Liver (tissue), 9 donors: ENCODE results near the gene ENAH. TPM values are rescaled to one million over a fixed set of nuclear protein-coding genes. Genes with fewer than 3 reads are reported as not detected.

Experiments used
- DNase-seq: peaks from one replicate; pipeline ENCODE4 v3.0.0-alpha.2; 2017; ENCODE audit warnings: low spot score
- H3K27ac ChIP-seq, 2 donors: one replicate each; pipeline ENCODE4 v1.7.0; 2013; ENCODE audit warnings: inconsistent platforms in 2 of 2, low read length in 2 of 2, control low read depth in 1 of 2, low read depth in 1 of 2, mild to moderate bottlenecking in 1 of 2
- H3K27me3 ChIP-seq, 4 donors: one replicate each; pipeline versions ENCODE4 v1.6.1 to v1.7.0; 2013; ENCODE audit warnings: low read length in 3 of 4, inconsistent platforms in 1 of 4, mild to moderate bottlenecking in 1 of 4, moderate library complexity in 1 of 4; ENCODE audit not compliant: control insufficient read depth in 4 of 4, insufficient read depth in 4 of 4
- H3K36me3 ChIP-seq, 4 donors: one replicate each; pipeline versions ENCODE4 v1.6.1 to v1.7.0; 2013; ENCODE audit warnings: low read length in 3 of 4, mild to moderate bottlenecking in 3 of 4, low read depth in 1 of 4, moderate library complexity in 1 of 4; ENCODE audit not compliant: control insufficient read depth in 4 of 4, insufficient read depth in 3 of 4
- H3K4me1 ChIP-seq, 4 donors: one replicate each; pipeline versions ENCODE4 v1.6.1 to v1.7.0; 2013; ENCODE audit warnings: low read length in 3 of 4, mild to moderate bottlenecking in 3 of 4, moderate library complexity in 1 of 4; ENCODE audit not compliant: control insufficient read depth in 4 of 4, insufficient read depth in 4 of 4
- H3K4me3 ChIP-seq, 3 donors: one replicate each; pipeline versions ENCODE4 v1.6.1 to v1.7.0; 2013; ENCODE audit warnings: low read length in 3 of 3, control low read depth in 1 of 3, low read depth in 1 of 3, mild to moderate bottlenecking in 1 of 3
- H3K9ac ChIP-seq, 2 donors: one replicate each; pipeline ENCODE4 v1.7.0; 2013; ENCODE audit warnings: low read length in 2 of 2, mild to moderate bottlenecking in 2 of 2, moderate library complexity in 2 of 2, control low read depth in 1 of 2, low read depth in 1 of 2
- H3K9me3 ChIP-seq, 4 donors: one replicate each; pipeline versions ENCODE4 v1.6.1 to v1.7.0; 2013; ENCODE audit warnings: low read length in 3 of 4; ENCODE audit not compliant: control insufficient read depth in 4 of 4
- ATF3 ChIP-seq: IDR thresholded peaks from 2 replicates; pipeline ENCODE4 v1.6.1; 2016; ENCODE audit warnings: antibody characterized with exemption
- CTCF ChIP-seq: fragments of 150-350 bp; IDR thresholded peaks from 2 replicates; pipeline ENCODE4 v1.5.1; 2017; ENCODE audit warnings: improper control_type of control experiment, low read depth, low read length; ENCODE audit not compliant: missing input control
- EGR1 ChIP-seq, 2 donors: IDR thresholded peaks; 2 replicates each; pipeline ENCODE4 v1.6.1; 2016 to 2018; ENCODE audit warnings: antibody characterized with exemption in 2 of 2, low read depth in 2 of 2
- FOXA1 ChIP-seq: IDR thresholded peaks from 2 replicates; pipeline ENCODE4 v1.6.1; 2016; ENCODE audit warnings: antibody characterized with exemption
- FOXA2 ChIP-seq: IDR thresholded peaks from 2 replicates; pipeline ENCODE4 v1.6.1; 2016; ENCODE audit warnings: antibody characterized with exemption
- GABPA ChIP-seq, 2 donors: IDR thresholded peaks in 1 of 2; conservative IDR thresholded peaks in 1 of 2; 2 replicates each; pipeline ENCODE4 v1.6.1; 2016; ENCODE audit warnings: antibody characterized with exemption in 2 of 2, mild to moderate bottlenecking in 1 of 2, moderate library complexity in 1 of 2
- HNF4A ChIP-seq, 2 donors: conservative IDR thresholded peaks; 2 replicates each; pipeline ENCODE4 v1.6.1; 2016; ENCODE audit warnings: antibody characterized with exemption in 2 of 2, mild to moderate bottlenecking in 2 of 2
- HNF4G ChIP-seq: IDR thresholded peaks from 2 replicates; pipeline ENCODE4 v1.6.1; 2016; ENCODE audit warnings: antibody characterized with exemption
- JUND ChIP-seq, 2 donors: IDR thresholded peaks; 2 replicates each; pipeline ENCODE4 v1.6.1; 2016; ENCODE audit warnings: antibody characterized with exemption in 2 of 2
- MAX ChIP-seq: IDR thresholded peaks from 2 replicates; pipeline ENCODE4 v1.6.1; 2016; ENCODE audit warnings: antibody characterized with exemption
- NR2F2 ChIP-seq: IDR thresholded peaks from 2 replicates; pipeline ENCODE4 v1.6.1; 2016; ENCODE audit warnings: antibody characterized with exemption
- RAD21 ChIP-seq, 2 donors: IDR thresholded peaks; 2 replicates each; pipeline ENCODE4 v1.6.1; 2016; ENCODE audit warnings: antibody characterized with exemption in 2 of 2, mild to moderate bottlenecking in 2 of 2
- REST ChIP-seq: IDR thresholded peaks from 2 replicates; pipeline ENCODE4 v1.6.1; 2016; ENCODE audit warnings: antibody characterized with exemption, mild to moderate bottlenecking
- RXRA ChIP-seq, 2 donors: IDR thresholded peaks; 2 replicates each; pipeline ENCODE4 v1.6.1; 2017 to 2018; ENCODE audit warnings: antibody characterized with exemption in 2 of 2, mild to moderate bottlenecking in 1 of 2
- SP1 ChIP-seq: IDR thresholded peaks from 2 replicates; pipeline ENCODE4 v1.6.1; 2018; ENCODE audit warnings: antibody characterized with exemption, mild to moderate bottlenecking
- TAF1 ChIP-seq: conservative IDR thresholded peaks from 2 replicates; pipeline ENCODE4 v1.6.1; 2016; ENCODE audit warnings: antibody characterized with exemption, mild to moderate bottlenecking
- YY1 ChIP-seq: IDR thresholded peaks from 2 replicates; pipeline ENCODE4 v1.6.1; 2016; ENCODE audit warnings: antibody characterized with exemption, mild to moderate bottlenecking
- ZBTB33 ChIP-seq: IDR thresholded peaks from 2 replicates; pipeline ENCODE4 v1.6.1; 2016; ENCODE audit warnings: antibody characterized with exemption
- WGBS: extraction: QIAGEN DNeasy Blood & Tissue Kit; methylation state at CpG from one replicate; pipeline ENCODE4 v1.1.7; 2013; 5-methylcytosine and 5-hydroxymethylcytosine counted together
- polyA plus RNA-seq, 2 donors: library from polyadenylated mRNA; stranded (reverse) in 1 of 2; unstranded in 1 of 2; fragments of 200-250 nt in 1 of 2; fragments of >200 nt in 1 of 2; fragmentation: Nextera tagmentation in 1 of 2; extraction: Ambion mirVana in 1 of 2; gene quantifications; one replicate each; pipeline versions ENCODE4 v1.2.1 to v1.2.3, GENCODE V29; 2013 to 2015
- total RNA-seq, 2 donors: library from RNA; depleted of rRNA; stranded (reverse); fragments of >200 nt; gene quantifications; one replicate each; pipeline ENCODE4 v1.2.3, GENCODE V29; 2014
- donor health status: healthy.
- donor health status: healthy.
- donor health status: healthy.
- donor health status: healthy.
- donor health status: healthy.

The ENAH gene
- total and polyA plus RNA-seq, 4 donors = 2.8 to 8.4 (median 4.5) TPM

- no peak overlapping the region for H3K9ac ChIP-seq
- 95% methylated on average over 2 of the region's 2 CpGs for WGBS
Measured at GRCh38 chr1:225534772-225535171, 118.2 kb downstream of the ENAH start.

GRCh38 chr1:225534135-225534534 lies 118.8 kb downstream of the ENAH start:
- Histone ChIP-seq H3K4me3 (no peak overlapping the region), H3K36me3 (no peaks in the 10 kb centered on the region), H3K9me3 (no peaks in the 10 kb centered on the region), H3K27me3 (no peaks in the 10 kb centered on the region), H3K4me1 (no peaks in the 10 kb centered on the region), H3K9ac (no peak overlapping the region), H3K27ac (no peak overlapping the region)
- WGBS = 90% methylated on average over 2 of the region's 2 CpGs
- TF ChIP-seq FOXA2 (no peak), CTCF (no peak), HNF4A (conservative IDR thresholded peaks at IDR 0.05) (no peak), EGR1 (IDR thresholded peaks at IDR 0.05; ENCODE audit: low read depth in 2 of 2) (no peak), NR2F2 (no peak), ZBTB33 (no peak), GABPA (IDR thresholded peaks at IDR 0.05 in 1 of 2, conservative IDR thresholded peaks at IDR 0.05 in 1 of 2) (no peak), TAF1 (no peak), RAD21 (IDR thresholded peaks at IDR 0.05) (no peak), SP1 (no peak), MAX (no peak), RXRA (IDR thresholded peaks at IDR 0.05) (no peak), FOXA1 (no peak), HNF4G (no peak)
- no peak for DNase-seq

More at GRCh38 chr1:225534772-225535171, 118.2 kb downstream of the ENAH start:
- H3K4me1 ChIP-seq = peaks cover 0 to 1% (median 0%) of the 10 kb centered on the region in 4 donors
- no peaks in the 10 kb centered on the region for H3K27me3 ChIP-seq
- no peak overlapping the region for H3K4me3 ChIP-seq
- H3K36me3 ChIP-seq = no peaks in the 10 kb centered on the region
- TF ChIP-seq MAX (no peak), REST (no peak), NR2F2 (no peak), YY1 (no peak), HNF4A (conservative IDR thresholded peaks at IDR 0.05) (no peak), EGR1 (IDR thresholded peaks at IDR 0.05; ENCODE audit: low read depth in 2 of 2) (no peak), HNF4G (no peak), FOXA2 (no peak), JUND (IDR thresholded peaks at IDR 0.05) (no peak), ATF3 (no peak), FOXA1 (no peak), TAF1 (no peak)
- no peak for DNase-seq
- no peak overlapping the region for H3K27ac ChIP-seq
- H3K9me3 ChIP-seq = no peaks in the 10 kb centered on the region
